OCI-LY7 (cell line): ENCODE results near the gene SHTN1.

Experiments
- EZH2phosphoT487 ChIP-seq: fragments of 200-600 bp; sonication (generic); IDR thresholded peaks from 2 replicates; pipeline ENCODE4 v1.6.1; 2018; ENCODE audit warnings: low read depth, borderline replicate concordance, mild to moderate bottlenecking, mixed run types, antibody characterized with exemption, low read length, moderate library complexity, mixed read lengths
- TF ChIP-seq, protein P1 (sequence below): fragments of 200-600 bp; sonication (generic); conservative IDR thresholded peaks from 2 replicates; pipeline ENCODE4 v1.5.1; 2014; ENCODE audit warnings: mild to moderate bottlenecking, antibody characterized with exemption, low read length, moderate library complexity, mixed read lengths

- TF ChIP-seq, protein P1, sequence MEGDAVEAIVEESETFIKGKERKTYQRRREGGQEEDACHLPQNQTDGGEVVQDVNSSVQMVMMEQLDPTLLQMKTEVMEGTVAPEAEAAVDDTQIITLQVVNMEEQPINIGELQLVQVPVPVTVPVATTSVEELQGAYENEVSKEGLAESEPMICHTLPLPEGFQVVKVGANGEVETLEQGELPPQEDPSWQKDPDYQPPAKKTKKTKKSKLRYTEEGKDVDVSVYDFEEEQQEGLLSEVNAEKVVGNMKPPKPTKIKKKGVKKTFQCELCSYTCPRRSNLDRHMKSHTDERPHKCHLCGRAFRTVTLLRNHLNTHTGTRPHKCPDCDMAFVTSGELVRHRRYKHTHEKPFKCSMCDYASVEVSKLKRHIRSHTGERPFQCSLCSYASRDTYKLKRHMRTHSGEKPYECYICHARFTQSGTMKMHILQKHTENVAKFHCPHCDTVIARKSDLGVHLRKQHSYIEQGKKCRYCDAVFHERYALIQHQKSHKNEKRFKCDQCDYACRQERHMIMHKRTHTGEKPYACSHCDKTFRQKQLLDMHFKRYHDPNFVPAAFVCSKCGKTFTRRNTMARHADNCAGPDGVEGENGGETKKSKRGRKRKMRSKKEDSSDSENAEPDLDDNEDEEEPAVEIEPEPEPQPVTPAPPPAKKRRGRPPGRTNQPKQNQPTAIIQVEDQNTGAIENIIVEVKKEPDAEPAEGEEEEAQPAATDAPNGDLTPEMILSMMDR: no peak
- TF ChIP-seq EZH2phosphoT487: no peak
Measured at GRCh38 chr10:116882639-116883038, 122.3 kb downstream of the SHTN1 start.
